Activated CD4-positive, CD25-positive, alpha-beta regulatory T cell (primary cell): ENCODE data around the gene HDLBP.

Source experiments
- DNase-seq, 4 experiments: peaks; one replicate each; lab custom pipeline; 2025; lab: John Stamatoyannopoulos, UW

HDLBP gene

GRCh38 chr2:241275910-241276309 lies 39.6 kb downstream of the HDLBP start:
- DNase-seq: no peak

- DNase-seq: no peak
Measured at GRCh38 chr2:241275504-241275903, 40.0 kb downstream of the HDLBP start.

- DNase-seq: no peak
Measured at GRCh38 chr2:241274127-241274526, 41.3 kb downstream of the HDLBP start.

GRCh38 chr2:241273210-241274020 lies 42.1 kb downstream of the HDLBP start:
- DNase-seq: no peak

- peak in 1 of 4 experiments; percentile 15 for DNase-seq
Measured at GRCh38 chr2:241272303-241273209, 42.9 kb downstream of the HDLBP start.

- peak in 2 of 4 experiments; percentile 23 to 30 for DNase-seq
Measured at GRCh38 chr2:241271706-241272302, 43.7 kb downstream of the HDLBP start.

GRCh38 chr2:241270531-241270930 lies 44.9 kb downstream of the HDLBP start:
- no peak for DNase-seq

- DNase-seq: no peak
Measured at GRCh38 chr2:241269707-241270520, 45.6 kb downstream of the HDLBP start.

GRCh38 chr2:241268716-241269445 lies 46.6 kb downstream of the HDLBP start:
- no peak for DNase-seq

GRCh38 chr2:241268306-241268705 lies 47.2 kb downstream of the HDLBP start:
- DNase-seq: no peak

- DNase-seq: no peak
Measured at GRCh38 chr2:241267249-241268067, 48.0 kb downstream of the HDLBP start.

GRCh38 chr2:241265506-241265905 lies 50.0 kb downstream of the HDLBP start:
- no peak for DNase-seq

- no peak for DNase-seq
Measured at GRCh38 chr2:241263061-241263460, 52.4 kb downstream of the HDLBP start.

GRCh38 chr2:241261628-241262027 lies 53.8 kb downstream of the HDLBP start:
- no peak for DNase-seq

- no peak for DNase-seq
Measured at GRCh38 chr2:241260911-241261310, 54.6 kb downstream of the HDLBP start.

GRCh38 chr2:241258505-241259280 lies 56.8 kb downstream of the HDLBP start:
- no peak for DNase-seq

GRCh38 chr2:241257419-241258032 lies 57.9 kb downstream of the HDLBP start:
- DNase-seq: no peak

- DNase-seq: no peak
Measured at GRCh38 chr2:241256168-241256545, 59.3 kb downstream of the HDLBP start.
